SK-N-SH treated with all-trans-retinoic acid at 6 μM for 48 hours (cell line): ENCODE data around the gene ARRB1.

Source experiments
- ARNTL ChIP-seq: fragments of 450-650 bp; formaldehyde crosslinking; IDR thresholded peaks from 2 replicates; pipeline ENCODE4 v1.5.0; 2020; ENCODE audit warnings: low read depth, mild to moderate bottlenecking, moderate library complexity, borderline replicate concordance
- BACH2 ChIP-seq: fragments of 250-450 bp; sonication (Bioruptor Pico); IDR thresholded peaks from 2 replicates; pipeline ENCODE4 v1.9.0; 2021; ENCODE audit warnings: mild to moderate bottlenecking, borderline replicate concordance
- CREB5 ChIP-seq: fragments of 250-450 bp; sonication (Bioruptor Pico); IDR thresholded peaks from 2 replicates; pipeline ENCODE4 v1.5.1; 2020; ENCODE audit warnings: low read depth, mild to moderate bottlenecking, moderate library complexity
- ESRRG ChIP-seq: fragments of 250-450 bp; sonication (Bioruptor Pico); IDR thresholded peaks from 2 replicates; pipeline ENCODE4 v1.6.1; 2021; ENCODE audit warnings: mild to moderate bottlenecking
- GLIS3 ChIP-seq: fragments of 250-450 bp; sonication (Bioruptor Pico); IDR thresholded peaks from 2 replicates; pipeline ENCODE4 v1.5.0; 2020; ENCODE audit warnings: mild to moderate bottlenecking, moderate library complexity
- ISL1 ChIP-seq: fragments of 250-450 bp; sonication (Bioruptor Pico); IDR thresholded peaks from 2 replicates; pipeline ENCODE4 v2.1.2; 2022; ENCODE audit warnings: mild to moderate bottlenecking, moderate library complexity
- PATZ1 ChIP-seq: fragments of 250-450 bp; sonication (Bioruptor Pico); IDR thresholded peaks from 2 replicates; pipeline ENCODE4 v1.8.0; 2020; ENCODE audit warnings: mild to moderate bottlenecking, moderate library complexity, borderline replicate concordance
- PPARA ChIP-seq: fragments of 250-450 bp; sonication (Bioruptor Pico); IDR thresholded peaks from 2 replicates; pipeline ENCODE4 v1.5.0; 2020; ENCODE audit warnings: mild to moderate bottlenecking, borderline replicate concordance
- RARB ChIP-seq: fragments of 250-450 bp; sonication (Bioruptor Pico); IDR thresholded peaks from 2 replicates; pipeline ENCODE4 v1.8.0; 2021; ENCODE audit warnings: mild to moderate bottlenecking, moderate library complexity
- SNAI2 ChIP-seq: fragments of 250-450 bp; sonication (Bioruptor Pico); IDR thresholded peaks from 2 replicates; pipeline ENCODE4 v1.5.0; 2020; ENCODE audit warnings: mild to moderate bottlenecking, moderate library complexity
- TCF4 ChIP-seq: fragments of 250-450 bp; sonication (Bioruptor Pico); IDR thresholded peaks from 2 replicates; pipeline ENCODE4 v1.8.0; 2021; ENCODE audit warnings: mild to moderate bottlenecking, moderate library complexity, borderline replicate concordance
- ZFP30 ChIP-seq: fragments of 450-650 bp; formaldehyde crosslinking; IDR thresholded peaks from 2 replicates; pipeline ENCODE4 v1.5.0; 2022; ENCODE audit warnings: mild to moderate bottlenecking, moderate library complexity
- ZNF70 ChIP-seq: fragments of 450-650 bp; formaldehyde crosslinking; IDR thresholded peaks from 2 replicates; pipeline ENCODE4 v1.5.0; 2020; ENCODE audit warnings: mild to moderate bottlenecking, moderate library complexity

GRCh38 chr11:75342231-75342918 lies 9.1 kb downstream of the ARRB1 start:
- TF ChIP-seq CREB5 (no peak), TCF4 (CRISPR knock-in tag) (no peak), ARNTL (CRISPR knock-in tag) (no peak), SNAI2 (CRISPR knock-in tag) (no peak), PATZ1 (CRISPR knock-in tag) (no peak), BACH2 (CRISPR knock-in tag) (no peak), ISL1 (CRISPR knock-in tag) (no peak), RARB (CRISPR knock-in tag) (no peak), GLIS3 (no peak), ZFP30 (CRISPR knock-in tag) (no peak), PPARA (CRISPR knock-in tag) (no peak), ZNF70 (no peak), ESRRG (CRISPR knock-in tag) (no peak)
